B cell (primary cell): ENCODE measurements around the gene CEMIP. TPM values are rescaled to one million over a fixed set of nuclear protein-coding genes. Genes with fewer than 3 reads are reported as not detected.

Experiments
- ATAC-seq: fragments of 200-7000 bp; cut with Tn5 transposase; one replicate; pipeline ENCODE4 v1.10.0; 2021; ENCODE audit warnings: low read depth, mild to moderate bottlenecking, moderate number of reproducible peaks, moderate library complexity
- CTCF ChIA-PET: fragments of 350-600 bp; sonication (Branson Sonifier 250); formaldehyde crosslinking; loops from one replicate; lab custom pipeline; 2021; ENCODE audit warnings: antibody characterized with exemption, inconsistent platforms; lab: Charles Lee
- POLR2A ChIA-PET: fragments of 350-600 bp; sonication (Branson Sonifier 250); formaldehyde crosslinking; loops from one replicate; lab custom pipeline; 2021; ENCODE audit warnings: antibody characterized with exemption; lab: Charles Lee
- DNase-seq: peaks from one replicate; pipeline ENCODE4 v3.0.0; 2013
- H2AFZ ChIP-seq: 2 replicates; pipeline ENCODE4 v1.6.1; 2012; ENCODE audit warnings: mild to moderate bottlenecking, low read depth, low read length; ENCODE audit not compliant: insufficient read depth, poor library complexity, severe bottlenecking
- H3K27ac ChIP-seq, 2 donors: 1 replicate in 1 of 2; 2 replicates in 1 of 2; pipeline ENCODE4 v1.5.1; 2012 to 2013; ENCODE audit warnings: low read length in 2 of 2, mild to moderate bottlenecking in 2 of 2, moderate library complexity in 1 of 2
- H3K27me3 ChIP-seq, 4 experiments: fragments of 200-600 bp in 1 of 4; sonication (generic) in 1 of 4; replicated peaks in 1 of 4; 1 replicate in 2 of 4; 2 replicates in 2 of 4; pipeline versions ENCODE4 v1.6.1 to v1.7.0; 2013 to 2016; ENCODE audit warnings: low read length in 3 of 4, mild to moderate bottlenecking in 2 of 4, mixed read lengths in 1 of 4, moderate library complexity in 1 of 4; ENCODE audit not compliant: insufficient read depth in 4 of 4, control insufficient read depth in 3 of 4; ENCODE audit errors: control extremely low read depth in 1 of 4
- H3K36me3 ChIP-seq, 2 experiments: replicated peaks in 1 of 2; 1 replicate in 1 of 2; 2 replicates in 1 of 2; pipeline versions ENCODE4 v1.6.1 to v1.7.1; 2013; ENCODE audit warnings: low read length in 1 of 2; ENCODE audit not compliant: insufficient read depth in 2 of 2, control insufficient read depth in 1 of 2; ENCODE audit errors: control extremely low read depth in 1 of 2, extremely low read depth in 1 of 2
- H3K4me1 ChIP-seq, 2 donors: fragments of 200-600 bp in 1 of 2; sonication (generic) in 1 of 2; 1 replicate in 1 of 2; 2 replicates in 1 of 2; pipeline versions ENCODE4 v1.5.1 to v1.6.1; 2013 to 2017; ENCODE audit warnings: low read length in 2 of 2; ENCODE audit not compliant: control insufficient read depth in 2 of 2, insufficient read depth in 2 of 2
- H3K4me2 ChIP-seq: replicated peaks from 2 replicates; pipeline ENCODE3; 2012; ENCODE audit warnings: mild to moderate bottlenecking, low read depth, low read length; ENCODE audit not compliant: poor library complexity, severe bottlenecking
- H3K4me3 ChIP-seq, 5 experiments: fragments of 200-600 bp in 1 of 5; sonication (generic) in 1 of 5; 1 replicate in 3 of 5; 2 replicates in 2 of 5; pipeline versions ENCODE4 v1.5.1 to v1.7.0; 2011 to 2016; ENCODE audit warnings: low read length in 4 of 5, mild to moderate bottlenecking in 4 of 5, low read depth in 2 of 5, control low read depth in 1 of 5, moderate library complexity in 1 of 5; ENCODE audit not compliant: insufficient read depth in 1 of 5; ENCODE audit errors: control extremely low read depth in 1 of 5, extremely low read depth in 1 of 5
- H3K79me2 ChIP-seq: fragments of 200-600 bp; sonication (generic); one replicate; pipeline ENCODE4 v1.6.0; 2016; ENCODE audit warnings: low read length; ENCODE audit not compliant: control insufficient read depth, insufficient read depth
- H3K9ac ChIP-seq: fragments of 200-600 bp; sonication (generic); 2 replicates; pipeline ENCODE4 v1.6.1; 2017; ENCODE audit warnings: mild to moderate bottlenecking, low read length, moderate library complexity
- H3K9me3 ChIP-seq, 3 donors: one replicate each; pipeline versions ENCODE4 v1.6.1 to v1.7.1; 2013; ENCODE audit warnings: low read length in 2 of 3; ENCODE audit not compliant: control insufficient read depth in 2 of 3, insufficient read depth in 1 of 3; ENCODE audit errors: control extremely low read depth in 1 of 3
- H4K20me1 ChIP-seq: 2 replicates; pipeline ENCODE4 v1.6.0; 2012; ENCODE audit warnings: mild to moderate bottlenecking, low read length; ENCODE audit not compliant: insufficient read depth, control insufficient read depth, poor library complexity, severe bottlenecking
- H3K27ac Mint-ChIP-seq: one replicate; pipeline ENCODE4 v1.8.0; 2021; ENCODE audit warnings: mixed read lengths
- H3K27me3 Mint-ChIP-seq: one replicate; pipeline ENCODE4 v1.8.0; 2021; ENCODE audit warnings: mixed read lengths
- H3K4me1 Mint-ChIP-seq: one replicate; pipeline ENCODE4 v1.8.0; 2021; ENCODE audit warnings: mixed read lengths
- H3K4me3 Mint-ChIP-seq: one replicate; pipeline ENCODE4 v1.8.0; 2021; ENCODE audit warnings: mixed read lengths
- H3K9me3 Mint-ChIP-seq: one replicate; pipeline ENCODE4 v1.8.0; 2022; ENCODE audit warnings: mixed read lengths; ENCODE audit not compliant: insufficient read depth
- EZH2 ChIP-seq: IDR thresholded peaks from 2 replicates; pipeline ENCODE4 v1.6.1; 2012; ENCODE audit warnings: borderline replicate concordance, low read depth, mild to moderate bottlenecking, moderate library complexity, low read length; ENCODE audit not compliant: insufficient read depth, poor library complexity, severe bottlenecking
- WGBS: methylation state at CpG from one replicate; pipeline ENCODE4 v1.1.5; 2013; ENCODE audit warnings: missing lambda C conversion rate; ENCODE audit not compliant: insufficient coverage; 5-methylcytosine and 5-hydroxymethylcytosine counted together
- intact Hi-C: fragments of 100-400 bp; cut with micrococcal nuclease; formaldehyde crosslinking; loops from one replicate; pipeline ENCODE4 v1.10.0; 2022
- polyA plus RNA-seq: library from polyadenylated mRNA; depleted of rRNA; stranded (reverse); fragments of >200 nt; gene quantifications from 2 replicates; pipeline ENCODE4 v1.2.3, GENCODE V29; 2012
- total RNA-seq, 2 donors: library from RNA; stranded (reverse); fragments of 120-200 nt in 1 of 2; gene quantifications; 1 replicate in 1 of 2; 2 replicates in 1 of 2; pipeline versions ENCODE4 v1.2.3 to v1.2.4, GENCODE V29; 2013 to 2022
- TF ChIP-seq, protein P1 (sequence below): fragments of 200-600 bp; IDR thresholded peaks from one replicate; pipeline ENCODE4 v1.8.0; 2022; ENCODE audit warnings: antibody characterized with exemption, mild to moderate bottlenecking

The CEMIP gene
- total and polyA plus RNA-seq, 2 donors (not counting 1 experiment from before 2014, with no cell fraction given) = 0.32 TPM; not detected in 1

- ChIA-PET POLR2A (no interaction called here), CTCF (no interaction called here)
- 85% methylated on average over 3 of the region's 7 CpGs for whole genome bisulfite sequencing
- no peak overlapping the region for H3K27ac Mint-ChIP-seq
- no peak overlapping the region for H3K9ac ChIP-seq
- TF ChIP-seq, protein P1, sequence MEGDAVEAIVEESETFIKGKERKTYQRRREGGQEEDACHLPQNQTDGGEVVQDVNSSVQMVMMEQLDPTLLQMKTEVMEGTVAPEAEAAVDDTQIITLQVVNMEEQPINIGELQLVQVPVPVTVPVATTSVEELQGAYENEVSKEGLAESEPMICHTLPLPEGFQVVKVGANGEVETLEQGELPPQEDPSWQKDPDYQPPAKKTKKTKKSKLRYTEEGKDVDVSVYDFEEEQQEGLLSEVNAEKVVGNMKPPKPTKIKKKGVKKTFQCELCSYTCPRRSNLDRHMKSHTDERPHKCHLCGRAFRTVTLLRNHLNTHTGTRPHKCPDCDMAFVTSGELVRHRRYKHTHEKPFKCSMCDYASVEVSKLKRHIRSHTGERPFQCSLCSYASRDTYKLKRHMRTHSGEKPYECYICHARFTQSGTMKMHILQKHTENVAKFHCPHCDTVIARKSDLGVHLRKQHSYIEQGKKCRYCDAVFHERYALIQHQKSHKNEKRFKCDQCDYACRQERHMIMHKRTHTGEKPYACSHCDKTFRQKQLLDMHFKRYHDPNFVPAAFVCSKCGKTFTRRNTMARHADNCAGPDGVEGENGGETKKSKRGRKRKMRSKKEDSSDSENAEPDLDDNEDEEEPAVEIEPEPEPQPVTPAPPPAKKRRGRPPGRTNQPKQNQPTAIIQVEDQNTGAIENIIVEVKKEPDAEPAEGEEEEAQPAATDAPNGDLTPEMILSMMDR = no peak
- TF ChIP-seq EZH2 = no peak
- H3K4me1 ChIP-seq = no peaks in the 10 kb centered on the region
- H3K27ac ChIP-seq = no peak overlapping the region
- no peak overlapping the region for H3K4me2 ChIP-seq
- H3K27me3 ChIP-seq = no peaks in the 10 kb centered on the region
- no peak overlapping the region for H3K4me3 Mint-ChIP-seq
- no peaks in the 10 kb centered on the region for H3K9me3 Mint-ChIP-seq
- H2AFZ ChIP-seq = no peak overlapping the region
- no peak overlapping the region for H3K4me3 ChIP-seq
- peaks cover 4% of the 10 kb centered on the region for H3K27me3 Mint-ChIP-seq
- intact Hi-C loops = no loop called here
- peaks cover 0 to 3% (median 0%) of the 10 kb centered on the region in 3 donors for H3K9me3 ChIP-seq
- no peaks in the 10 kb centered on the region for H3K4me1 Mint-ChIP-seq
- DNase-seq (no peak), ATAC-seq (no peak)
- H3K36me3 ChIP-seq = no peaks in the 10 kb centered on the region
- H4K20me1 ChIP-seq = no peaks in the 10 kb centered on the region
- no peaks in the 10 kb centered on the region for H3K79me2 ChIP-seq
Observed at GRCh38 chr15:80803580-80804525, 24.7 kb downstream of the CEMIP start.

GRCh38 chr15:80804970-80805495, 25.9 kb downstream of the CEMIP start:
- H2AFZ ChIP-seq = no peak overlapping the region
- TF ChIP-seq, protein P1 = no peak
- no peak for TF ChIP-seq EZH2
- H3K9ac ChIP-seq = no peak overlapping the region
- POLR2A ChIA-PET = no interaction called here
- intact Hi-C loops = no loop called here
- Mint-ChIP-seq H3K27ac (no peak overlapping the region), H3K4me3 (no peak overlapping the region), H3K4me1 (no peaks in the 10 kb centered on the region), H3K9me3 (no peaks in the 10 kb centered on the region), H3K27me3 (peaks cover 10% of the 10 kb centered on the region)
- no peak overlapping the region for H3K27ac ChIP-seq
- H3K9me3 ChIP-seq = no peaks in the 10 kb centered on the region
- H3K36me3 ChIP-seq = no peaks in the 10 kb centered on the region
- H3K4me3 ChIP-seq = no peak overlapping the region
- H3K4me2 ChIP-seq = no peak overlapping the region
- DNase-seq = no peak
- WGBS = 97% methylated on average over 7 of the region's 10 CpGs
- CTCF ChIA-PET = no interaction called here
- no peaks in the 10 kb centered on the region for H3K4me1 ChIP-seq
- H4K20me1 ChIP-seq = no peaks in the 10 kb centered on the region
- H3K27me3 ChIP-seq = no peaks in the 10 kb centered on the region
- no peaks in the 10 kb centered on the region for H3K79me2 ChIP-seq
- no peak for ATAC-seq
